CD4-positive, alpha-beta T cell treated with Interleukin-15 for 1 hour (primary cell): ENCODE results near the gene HIRA.
A peak's percentile ranks its signal among the peaks of the same experiment; 100 is the strongest.
"Not testable (repeated sequence)": the region's sequence is repeated elsewhere in the genome, so short reads cannot be mapped to it uniquely, and the experiment has no call there.

ENCODE experiments used
- DNase-seq: peaks from one replicate; pipeline ENCODE4 v3.0.0-alpha.2; 2020

HIRA gene

DNA sequence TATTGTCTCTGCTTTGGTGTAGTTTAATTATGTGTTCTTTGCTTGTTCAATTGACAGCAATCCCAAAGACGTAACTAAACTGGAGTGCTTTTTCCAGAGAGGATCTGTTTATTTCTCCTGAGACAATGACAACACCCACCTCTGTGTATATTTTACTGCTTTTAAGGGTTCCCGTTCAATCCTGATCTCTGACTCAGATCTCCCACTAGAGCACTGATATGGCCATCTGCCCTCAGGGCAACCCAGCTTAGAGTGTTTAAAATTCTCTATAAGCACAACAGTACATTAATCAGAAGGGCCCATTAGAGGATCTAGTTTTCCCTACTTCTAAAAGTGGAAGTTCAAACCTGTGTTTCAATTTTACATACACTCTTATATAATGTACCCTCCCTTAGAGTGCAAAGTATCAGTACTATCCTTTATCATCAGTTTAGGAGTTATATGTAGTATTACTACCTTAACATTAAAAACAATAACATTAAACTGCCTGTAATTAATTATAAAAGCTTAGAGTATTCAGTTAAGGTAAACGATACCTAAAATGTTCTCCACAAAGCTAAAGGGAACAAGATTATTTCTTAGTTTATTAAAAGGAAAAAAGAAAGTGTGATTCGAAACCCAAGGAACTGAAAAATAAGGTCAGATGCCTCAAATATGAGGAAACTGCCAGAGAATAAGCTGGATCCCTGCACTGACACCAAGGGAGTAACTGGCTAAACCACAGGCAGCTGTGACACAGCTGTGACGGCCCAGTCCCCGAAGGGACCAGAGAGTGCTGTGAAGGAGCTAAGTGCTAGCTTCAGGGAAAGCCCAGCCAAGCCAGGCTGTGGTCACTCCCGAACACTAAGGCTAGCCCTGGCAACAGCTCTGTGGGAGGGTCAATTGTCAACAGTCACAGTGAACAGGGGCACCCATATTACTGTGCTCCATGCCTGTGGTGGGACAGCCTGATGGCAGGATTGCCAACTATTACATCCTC, 32.2 kb upstream of the HIRA start:
- no peak for DNase-seq

DNA sequence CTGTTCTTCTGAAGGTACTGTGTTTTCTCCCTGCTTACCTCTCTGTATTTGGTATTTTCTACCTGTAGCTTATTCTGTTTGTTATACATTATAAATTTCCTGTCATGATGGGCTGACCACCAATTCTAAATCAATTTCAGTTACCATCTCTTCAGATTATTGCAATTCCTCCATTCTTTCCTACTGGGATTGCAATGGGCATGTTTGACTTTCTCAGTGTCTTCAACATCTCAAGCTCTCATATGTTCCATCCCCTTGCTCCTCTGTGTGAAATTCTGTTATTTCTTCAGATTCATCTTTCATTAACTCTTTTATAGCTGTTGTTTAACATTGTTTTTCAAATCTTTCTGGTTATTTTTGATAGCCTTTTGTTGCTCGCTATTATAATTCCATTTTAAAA, 31.5 kb upstream of the HIRA start:
- DNase-seq, result no peak

DNA sequence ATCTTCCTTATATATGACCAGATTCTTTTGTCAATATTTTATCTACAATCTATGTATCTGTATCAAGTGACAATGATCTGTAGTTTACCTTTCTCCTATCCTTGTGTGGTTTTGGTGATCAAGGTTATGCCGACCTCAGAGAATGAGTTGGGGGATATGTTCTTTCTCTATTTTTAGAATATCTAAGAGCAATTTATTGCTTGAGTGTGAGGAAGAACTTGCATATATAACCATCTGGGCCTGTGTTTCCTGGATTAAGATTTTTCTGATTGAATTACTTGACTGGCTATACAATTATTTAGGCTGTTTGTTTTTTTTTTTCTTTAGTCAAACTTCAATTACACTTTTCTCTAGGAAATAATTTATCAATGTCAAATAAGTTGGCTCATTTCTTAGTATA, 30.0 kb upstream of the HIRA start:
- DNase-seq, result no peak

DNA sequence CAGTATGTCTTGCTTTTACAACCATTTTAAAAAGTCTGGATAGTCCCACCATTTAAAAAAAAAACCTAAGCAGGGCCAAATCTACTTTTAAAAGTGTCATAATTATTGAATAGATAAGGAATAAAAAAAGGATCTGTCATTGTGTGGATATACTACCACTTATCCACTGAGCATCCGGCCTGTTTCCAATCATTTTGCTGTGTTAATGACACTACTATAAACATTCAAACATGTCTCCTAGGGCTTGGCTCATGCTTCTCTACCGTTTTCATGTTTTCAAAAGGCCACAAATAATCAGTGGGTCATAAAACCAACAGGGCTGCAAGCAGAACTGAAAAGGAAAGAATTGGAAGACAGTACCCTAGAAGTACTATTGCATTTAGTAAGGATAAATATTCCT, 28.5 kb upstream of the HIRA start:
- DNase-seq, result no peak

DNA sequence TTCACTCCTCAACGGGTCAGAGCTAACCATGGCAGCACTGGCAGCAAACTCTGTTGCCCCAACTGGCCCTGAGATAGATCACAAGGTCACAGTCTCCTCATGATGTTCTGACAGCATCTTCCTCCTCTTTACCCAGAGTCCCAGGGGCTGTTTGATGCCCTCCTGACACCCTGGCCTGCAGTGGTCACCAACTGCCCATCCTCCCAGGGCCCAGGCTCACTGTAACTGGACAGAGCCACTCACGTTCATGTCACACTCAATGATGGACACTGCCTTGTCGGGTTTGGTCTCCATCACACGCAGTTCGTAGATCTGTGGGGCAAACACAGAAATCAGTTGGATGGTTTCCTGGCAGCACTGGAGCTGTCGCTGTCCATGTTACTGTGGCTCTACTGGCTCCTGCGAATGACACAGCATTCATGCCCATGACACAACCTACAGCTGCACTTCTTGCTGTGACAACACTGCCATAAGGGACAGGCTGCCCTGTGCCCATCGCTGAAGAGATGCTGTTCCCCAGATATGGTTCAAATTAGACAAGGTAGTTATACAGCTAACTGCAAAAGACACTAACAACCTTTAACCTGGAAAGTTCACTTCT, 26.4 kb upstream of the HIRA start:
- no peak for DNase-seq

DNA sequence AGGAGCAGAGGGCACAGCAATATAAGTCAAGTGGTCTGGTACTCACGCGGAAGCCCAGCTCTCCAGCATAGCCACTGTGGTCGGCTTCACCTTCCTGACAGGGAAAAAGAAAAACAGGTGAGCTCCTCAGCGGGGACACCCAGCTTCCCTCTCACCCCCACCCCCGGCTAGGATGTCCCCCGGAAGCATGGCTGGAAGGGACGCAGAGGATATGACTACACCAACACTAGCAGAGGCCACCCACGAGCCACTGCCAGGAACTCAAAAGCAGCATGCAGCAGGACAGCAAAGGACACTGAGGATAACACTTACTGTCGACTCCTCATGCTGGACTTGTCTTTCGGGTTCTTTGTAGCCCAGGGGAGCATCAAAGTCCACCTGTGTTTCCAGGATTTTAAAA, 25.0 kb upstream of the HIRA start:
- no peak for DNase-seq

DNA sequence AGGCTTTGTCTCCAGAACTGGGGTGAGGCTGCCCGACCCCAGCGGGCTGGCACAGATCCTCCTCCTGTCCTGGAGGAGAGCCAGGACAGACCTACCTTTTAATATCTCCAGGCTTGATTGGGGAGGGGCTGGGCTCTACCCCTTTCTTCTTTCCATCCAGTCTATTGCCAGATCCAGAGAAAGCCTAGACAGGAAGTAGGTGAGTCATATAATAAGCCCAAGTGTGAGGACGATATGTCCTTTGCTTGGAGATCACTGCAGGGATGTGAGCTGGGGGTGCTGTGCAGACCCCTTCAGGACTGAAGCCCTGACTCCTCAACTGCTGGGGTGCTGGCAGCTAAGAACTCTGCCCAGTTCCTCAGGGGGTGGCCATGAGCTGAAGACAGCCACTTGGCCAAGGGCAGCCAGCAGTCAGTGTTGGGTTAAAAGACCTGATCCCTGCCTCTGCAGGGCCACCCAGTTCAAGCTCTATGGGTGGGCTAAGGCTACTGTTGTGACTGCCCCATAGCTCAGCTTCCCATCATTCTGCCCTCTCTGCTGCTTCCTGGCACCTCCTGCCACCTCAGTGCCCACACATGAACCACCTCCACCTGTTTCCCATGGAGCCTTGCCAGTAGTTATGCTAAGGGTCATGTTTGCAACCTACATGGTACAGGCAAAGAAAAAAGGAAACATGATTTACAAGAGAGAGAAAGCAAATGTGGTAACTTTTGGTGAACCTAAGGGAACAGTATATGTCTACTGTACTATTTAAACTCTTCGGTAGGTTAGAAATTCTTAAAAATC, 24.2 kb upstream of the HIRA start:
- no peak for DNase-seq

DNA sequence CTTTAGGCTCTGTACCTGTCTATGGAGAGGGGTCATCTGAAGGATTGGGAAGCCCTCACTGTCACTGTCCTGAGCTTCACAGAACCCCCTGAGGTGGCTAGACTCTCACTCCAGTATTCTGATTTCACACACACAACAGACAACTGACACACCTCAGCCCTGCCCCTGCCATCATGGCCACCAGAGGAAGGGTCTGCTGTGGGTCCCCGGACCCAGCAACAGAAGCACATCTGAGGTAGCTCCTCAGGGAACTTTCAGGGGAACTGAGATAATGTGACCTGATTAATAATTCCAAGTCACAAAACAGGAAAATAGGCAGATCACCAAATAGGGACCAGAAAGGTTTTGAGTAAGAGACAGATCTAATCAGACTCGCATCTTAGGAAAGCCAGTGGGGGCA, 23.5 kb upstream of the HIRA start:
- no peak for DNase-seq

DNA sequence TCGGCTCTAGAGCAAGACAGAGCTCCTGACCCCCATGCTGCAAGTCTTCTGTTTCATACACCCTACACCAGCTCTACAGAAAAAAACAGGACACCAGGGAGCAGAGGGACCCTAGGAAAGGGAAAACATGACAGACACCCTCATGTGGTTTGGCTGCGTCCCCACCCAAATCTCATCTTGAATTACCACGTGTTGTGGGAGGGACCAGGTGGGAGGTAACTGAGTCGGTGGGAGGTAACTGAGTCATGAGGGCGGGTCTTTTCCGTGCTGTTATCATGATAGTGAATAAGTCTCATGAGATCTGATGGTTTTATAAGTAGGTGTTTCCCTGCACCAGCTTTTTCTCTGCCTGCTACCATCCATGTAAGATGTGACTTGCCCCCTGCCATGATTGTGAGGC, 22.6 kb upstream of the HIRA start:
- no peak for DNase-seq

DNA sequence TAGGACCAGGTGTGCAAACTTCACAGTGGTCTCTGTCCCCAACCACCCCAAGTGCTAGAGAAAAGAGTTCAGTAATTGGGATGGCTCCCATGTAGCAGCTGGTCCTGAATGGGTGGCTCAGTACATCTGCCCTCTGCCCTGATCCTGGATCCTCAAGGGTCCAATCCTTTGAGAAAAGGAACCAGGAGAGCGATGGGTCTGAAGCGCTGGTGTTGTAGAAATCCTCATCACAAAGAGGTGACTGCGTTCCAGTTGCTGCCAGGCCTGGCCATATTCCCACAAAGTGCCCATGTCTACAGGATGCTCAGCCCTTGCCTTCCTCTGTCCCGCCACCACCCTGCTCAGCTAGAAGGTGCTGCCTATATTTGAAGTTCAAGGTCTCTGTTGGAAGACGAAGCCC, 22.2 kb upstream of the HIRA start:
- DNase-seq, result no peak

DNA sequence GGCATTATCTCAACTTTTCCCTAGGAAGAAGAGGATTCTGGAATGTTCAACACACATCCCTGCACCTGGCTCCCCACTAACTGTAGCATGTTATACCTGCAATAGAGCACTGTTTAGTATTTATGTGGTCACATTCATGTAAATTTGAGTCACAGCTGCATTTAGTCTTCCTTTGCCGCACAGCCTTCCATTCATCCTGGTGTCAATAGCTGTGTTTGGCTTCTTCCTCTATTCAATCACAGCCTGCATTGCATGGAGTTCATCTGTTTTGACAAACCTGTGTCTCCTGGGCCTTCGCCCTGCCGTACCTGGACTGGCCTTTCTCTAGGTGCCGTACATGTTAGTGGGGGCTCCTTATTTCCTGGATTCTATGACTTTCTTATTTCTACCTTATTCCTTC, 20.0 kb upstream of the HIRA start:
- DNase-seq, result no peak

DNA sequence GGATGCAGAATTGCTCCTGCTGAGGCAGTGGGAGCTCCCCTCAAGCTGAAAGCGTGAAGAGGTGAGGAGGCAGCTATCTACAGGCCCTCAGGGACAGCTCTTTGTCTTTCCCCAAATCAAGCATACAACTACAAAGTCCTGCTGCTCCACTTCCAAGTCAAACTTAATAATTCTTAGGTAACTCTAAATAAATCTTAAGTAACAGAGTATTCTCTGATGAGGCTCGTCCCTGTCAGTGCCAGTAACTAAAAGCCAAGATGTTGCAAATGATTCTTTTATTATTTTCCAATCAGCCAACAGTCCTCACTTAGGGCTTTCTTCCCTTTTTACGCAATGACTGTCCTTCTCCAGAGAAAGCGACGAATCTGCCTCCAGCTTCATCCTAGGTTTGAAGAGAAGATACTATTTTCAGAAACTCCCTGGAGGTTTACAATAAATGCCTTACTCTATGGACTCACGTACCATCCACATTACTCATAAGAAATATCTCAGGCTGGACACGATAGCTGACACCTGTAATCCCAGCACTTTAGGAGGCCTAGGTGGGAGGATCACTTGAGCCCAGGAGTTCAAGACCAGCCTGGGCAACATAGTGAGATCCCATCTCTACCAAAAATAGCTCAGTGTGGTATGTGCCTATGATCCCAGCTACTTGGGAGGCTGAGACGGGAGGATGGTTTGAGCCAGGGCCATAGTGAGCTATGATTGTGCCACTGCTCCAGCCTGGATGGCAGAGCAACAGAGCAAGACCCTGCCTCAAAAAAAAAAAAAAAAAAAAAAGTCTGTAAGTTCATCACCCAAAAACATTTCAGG, 19.0 kb upstream of the HIRA start:
- no peak for DNase-seq

DNA sequence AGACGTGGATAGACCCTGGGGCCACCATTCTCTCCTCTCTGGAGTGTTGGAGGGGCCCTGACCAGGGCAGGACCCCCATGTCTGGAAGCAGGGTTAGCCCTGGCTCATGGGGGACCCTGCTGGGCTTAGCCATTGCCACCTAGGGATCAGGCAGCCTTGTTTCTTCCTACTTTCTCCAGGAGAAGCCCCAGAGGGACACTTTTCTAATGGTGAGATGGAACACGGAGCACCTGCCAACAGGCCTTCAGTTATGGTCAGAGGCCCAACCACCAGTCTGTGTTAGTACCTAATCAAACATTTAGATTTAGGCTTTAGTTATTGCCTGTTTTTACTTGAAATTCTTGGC, 17.9 kb upstream of the HIRA start:
- DNase-seq, result no peak

DNA sequence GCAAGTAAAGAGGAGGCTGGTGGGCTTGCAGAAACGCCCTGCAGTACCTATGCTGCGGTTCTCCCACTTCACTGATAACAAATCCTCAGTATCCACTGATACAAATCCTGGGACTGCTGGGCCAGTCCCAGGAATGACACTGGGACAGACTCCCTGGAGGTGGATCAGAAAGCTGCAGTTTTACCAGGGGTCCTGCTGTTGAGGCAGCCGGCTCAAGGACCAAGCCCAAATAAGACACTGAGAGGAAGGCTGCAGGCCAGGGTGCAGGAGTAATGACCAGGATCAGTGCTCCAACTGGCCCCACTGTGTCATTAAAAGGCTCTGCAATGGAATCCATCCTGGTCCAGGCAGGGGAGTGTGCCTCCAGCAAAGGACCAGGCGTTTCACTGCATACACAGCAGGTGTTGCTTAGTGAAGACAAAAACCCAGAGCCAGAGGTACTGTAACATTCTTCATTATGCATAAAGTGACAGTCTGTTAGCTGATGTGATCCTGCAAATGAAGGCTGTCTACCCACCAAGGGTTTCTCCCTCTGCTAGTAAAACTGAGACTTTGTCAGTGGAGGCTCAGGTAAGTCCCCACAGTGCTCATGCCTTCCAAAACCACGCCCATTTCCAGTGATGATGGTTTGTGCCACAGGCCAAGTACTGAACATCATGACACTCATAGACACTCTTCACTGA, 17.3 kb upstream of the HIRA start:
- DNase-seq, result no peak

DNA sequence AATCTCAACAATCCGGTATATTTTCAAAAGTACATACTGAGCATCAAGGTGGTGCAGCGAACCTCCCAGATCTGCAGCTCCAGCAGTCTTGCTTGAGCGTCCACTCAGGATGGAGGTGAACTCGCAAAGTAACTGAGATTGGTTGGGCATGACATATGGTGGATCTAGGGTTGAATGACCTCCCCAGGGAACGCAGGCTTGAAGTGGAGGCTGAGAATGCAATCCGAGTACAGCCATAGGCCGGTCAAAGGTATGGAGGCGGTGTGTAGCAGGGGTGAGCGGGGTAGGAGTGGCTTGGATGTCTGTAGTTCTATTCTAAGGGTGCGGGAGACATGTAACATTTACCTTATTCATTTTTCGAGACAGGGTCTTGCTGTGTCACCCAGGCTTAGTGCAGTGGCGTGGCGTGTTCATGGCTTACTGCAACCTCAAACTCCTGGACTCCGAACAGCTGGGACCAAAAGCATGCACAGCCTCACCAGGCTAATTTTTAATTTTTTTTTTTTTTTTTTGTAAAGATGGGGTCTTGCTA, 16.6 kb upstream of the HIRA start:
- DNase-seq, result peak; percentile 44

DNA sequence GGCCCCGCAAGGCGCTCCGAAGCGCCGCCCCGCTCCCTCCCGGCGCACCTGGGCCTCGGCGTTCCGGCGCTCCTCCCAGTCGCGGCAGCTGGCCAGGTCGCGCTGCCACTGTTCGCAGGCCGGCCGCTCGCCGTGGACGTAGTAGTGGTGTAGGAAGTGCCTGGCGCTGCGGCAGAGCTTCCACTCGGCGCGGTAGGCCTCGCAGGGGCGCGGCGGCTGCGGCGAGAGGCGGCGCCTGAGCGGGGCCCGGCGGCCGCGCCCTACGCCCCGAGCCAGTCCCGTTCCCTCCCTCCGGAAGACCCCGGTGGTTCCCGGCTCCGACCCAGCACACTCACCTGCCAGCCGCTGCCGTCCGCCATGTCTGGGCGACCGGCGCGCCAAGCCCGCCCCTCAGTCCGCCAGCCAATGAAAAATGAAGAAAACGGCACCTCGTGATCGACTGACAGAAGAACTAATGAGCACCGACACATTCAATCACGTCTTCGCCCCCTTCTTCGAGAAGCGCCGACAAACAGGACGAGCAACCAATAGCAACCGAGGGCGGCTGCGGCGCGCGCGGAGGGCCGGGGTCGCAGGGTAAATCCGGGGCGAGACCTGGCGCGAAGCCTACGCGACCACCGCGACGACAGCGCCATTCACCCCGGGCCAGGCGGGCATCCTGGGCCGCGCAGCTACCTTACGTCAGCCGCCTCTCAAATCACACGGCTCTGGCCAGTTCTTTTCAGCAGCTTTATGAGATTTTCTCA, 16.0 kb upstream of the HIRA start, which contains the start of gene C22orf39:
TSS of gene C22orf39 (minus strand) at position 382 of the 746 bp plus-strand sequence. CDS start at position 359, 23 bp downstream.
- DNase-seq, result peak; percentile 92

DNA sequence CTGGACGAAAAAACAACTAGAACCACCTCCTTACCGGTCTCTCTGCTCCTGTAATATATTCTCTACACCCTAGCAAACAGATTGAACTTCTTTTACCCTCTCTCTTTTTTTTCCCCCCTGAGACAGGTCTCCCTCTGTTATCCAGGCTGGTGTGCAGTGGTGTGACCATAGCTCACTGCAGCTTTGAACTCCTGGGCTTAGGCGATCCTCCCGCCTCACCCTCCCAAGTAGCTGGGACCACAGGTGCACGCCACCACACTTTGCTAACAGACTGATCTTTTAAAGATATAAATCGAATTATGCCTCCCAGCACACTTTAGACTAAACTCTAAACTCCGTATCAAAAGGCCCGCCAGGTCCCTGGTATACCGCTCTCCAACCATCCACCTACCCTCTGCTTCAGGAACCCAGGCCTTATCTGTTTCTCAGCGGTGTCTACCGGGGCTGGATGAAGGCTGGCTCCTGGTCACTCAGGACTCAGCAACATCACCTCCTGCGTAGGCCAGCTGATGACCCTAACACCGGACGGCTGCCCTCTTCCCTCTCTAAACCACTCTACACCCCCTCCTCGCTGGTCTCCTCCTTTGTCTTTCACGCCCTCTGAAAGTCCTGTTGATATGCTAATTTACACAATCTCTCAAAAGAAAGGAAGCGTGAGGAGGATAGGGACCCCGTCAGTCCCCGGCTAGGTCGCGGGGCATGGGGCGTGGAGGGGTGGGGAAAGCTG, 15.2 kb upstream of the HIRA start:
- DNase-seq, result no peak

DNA sequence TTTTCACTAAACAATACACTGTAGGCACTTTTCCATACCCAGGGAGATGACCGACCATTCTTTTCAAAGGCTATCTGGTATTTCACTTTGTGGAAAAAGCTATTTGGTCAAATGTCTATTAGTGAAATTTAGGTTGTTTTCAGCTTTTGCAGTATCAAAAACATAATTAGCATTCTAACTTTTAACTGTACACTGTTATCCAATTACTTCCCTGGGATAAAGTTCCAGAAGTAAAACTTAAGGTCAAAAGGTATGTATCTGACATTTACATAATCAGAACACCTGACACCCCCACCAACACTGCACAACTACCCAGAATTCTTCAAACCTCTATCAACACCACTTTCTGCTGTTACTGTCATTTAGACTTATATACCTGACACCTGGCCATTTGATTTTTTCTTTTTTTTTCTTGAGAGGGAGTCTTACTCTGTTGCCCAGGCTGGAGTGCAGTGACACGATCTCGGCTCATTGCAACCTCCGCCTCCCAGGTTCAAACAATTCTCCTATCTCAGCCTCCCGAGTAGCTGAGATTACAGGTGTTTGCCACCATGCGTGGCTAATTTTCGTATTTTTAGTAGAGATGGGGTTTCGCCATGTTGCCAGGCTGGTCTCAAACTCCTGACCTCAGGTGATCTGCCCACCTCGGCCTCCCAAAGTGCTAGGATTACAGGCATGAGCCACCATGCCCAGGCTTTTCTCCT, 13.9 kb upstream of the HIRA start:
- DNase-seq, result not testable (repeated sequence)

DNA sequence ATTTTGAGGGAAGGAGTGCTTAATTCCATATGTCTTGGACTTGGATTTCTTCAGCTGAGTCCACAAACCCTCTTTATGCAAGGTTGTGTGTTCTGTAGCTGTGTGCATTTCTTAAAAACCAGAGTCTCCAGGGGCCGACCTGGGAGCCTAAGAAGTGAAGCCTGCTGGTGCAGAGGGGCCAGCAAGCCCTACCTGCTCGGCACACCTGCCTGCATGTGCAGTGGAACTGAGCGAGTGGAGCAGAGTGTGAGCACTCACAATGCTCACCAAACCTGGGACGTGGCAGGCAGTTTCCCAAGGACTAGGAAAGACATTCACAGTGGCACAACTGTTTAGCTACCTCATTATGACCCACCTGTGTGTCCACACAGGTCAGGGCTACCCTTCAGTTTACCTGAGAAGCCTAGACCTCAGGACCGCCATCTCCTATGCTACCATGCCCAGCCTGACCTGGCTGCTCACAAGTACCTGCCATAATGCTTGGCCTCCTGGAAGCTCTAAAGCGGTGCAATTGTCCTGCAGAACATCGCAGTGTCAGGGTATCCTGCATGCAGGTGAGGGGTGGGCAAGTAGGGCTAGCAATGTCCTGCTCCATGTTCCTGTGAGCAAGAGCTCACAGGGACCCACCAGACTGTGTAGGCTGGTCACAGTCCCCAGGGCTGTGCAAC, 12.1 kb upstream of the HIRA start:
- no peak for DNase-seq
